Stimulated activated CD4-positive, alpha-beta T cell treated with anti-CD3 and anti-CD28 coated beads, Interleukin-12 subunit alpha, Interleukin-12 subunit beta, amount 100 ng/mL, for 4 hours (primary cell): ENCODE results near the gene LRGUK.
"Not testable (repeated sequence)": the region's sequence is repeated elsewhere in the genome, so short reads cannot be mapped to it uniquely, and the experiment has no call there.

Source experiments
- DNase-seq: peaks from one replicate; pipeline ENCODE4 v3.0.0-alpha.2; 2020

Gene LRGUK

GRCh38 chr7:134255814-134256213, 128.7 kb downstream of the LRGUK start:
- DNase-seq: no peak

- no peak for DNase-seq
Observed at GRCh38 chr7:134262322-134262721, 135.2 kb downstream of the LRGUK start.

DNA sequence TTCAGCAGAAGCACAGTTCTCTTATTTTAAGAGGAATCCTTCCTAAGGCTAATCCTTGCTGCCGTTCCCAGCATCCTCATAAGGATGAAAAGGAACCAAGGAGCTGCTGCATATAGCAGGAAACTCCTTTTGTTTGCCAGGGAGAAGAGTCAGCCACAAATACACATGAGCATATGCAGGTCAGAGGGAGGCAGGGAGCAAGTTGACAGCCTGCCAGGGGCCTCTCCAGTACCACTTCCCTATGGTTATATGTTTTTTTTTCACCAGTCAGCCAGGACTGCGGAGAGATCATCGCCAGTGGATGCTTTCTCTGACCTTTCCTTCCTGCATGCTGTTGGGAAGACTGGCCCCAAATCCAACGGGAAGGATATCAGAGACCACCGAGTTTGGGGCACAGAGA, 149.8 kb downstream of the LRGUK start:
- no peak for DNase-seq

DNA sequence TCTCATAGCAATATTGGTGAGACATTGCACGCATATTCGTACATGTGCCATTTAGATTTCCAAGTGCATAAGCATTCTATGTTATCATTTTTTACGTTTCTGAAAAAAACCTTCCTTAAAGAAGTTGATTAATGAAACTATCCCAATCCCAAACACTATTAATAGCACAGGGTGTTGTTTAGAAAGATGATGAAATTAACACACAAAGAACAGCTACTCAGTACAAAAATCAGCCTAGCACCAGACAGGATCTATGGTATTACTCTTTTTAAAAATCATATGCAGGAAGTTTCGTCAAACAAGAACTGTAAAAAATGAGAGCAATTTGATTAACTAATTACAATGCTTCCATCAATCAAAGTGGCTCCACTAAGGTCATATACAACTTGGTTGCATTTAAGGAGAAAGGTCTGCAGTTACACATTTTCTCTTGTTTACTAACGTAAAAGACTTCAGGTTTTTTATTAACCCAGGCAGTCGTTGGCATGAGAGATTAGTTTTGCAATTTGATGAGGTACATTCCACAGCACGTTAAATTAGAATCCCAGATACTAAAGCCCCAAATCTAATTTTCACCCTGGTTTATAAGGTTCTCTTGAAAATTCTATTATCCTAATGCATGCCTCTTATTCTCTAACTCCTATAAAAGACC, 151.5 kb downstream of the LRGUK start:
- no peak for DNase-seq

GRCh38 chr7:134279336-134279735, 152.2 kb downstream of the LRGUK start:
- DNase-seq: no peak

- no peak for DNase-seq
Observed at GRCh38 chr7:134279898-134280297, 152.8 kb downstream of the LRGUK start.

GRCh38 chr7:134280508-134280907, 153.4 kb downstream of the LRGUK start:
- DNase-seq: no peak

- DNase-seq: no peak
Observed at GRCh38 chr7:134284011-134284410, 156.9 kb downstream of the LRGUK start.

DNA sequence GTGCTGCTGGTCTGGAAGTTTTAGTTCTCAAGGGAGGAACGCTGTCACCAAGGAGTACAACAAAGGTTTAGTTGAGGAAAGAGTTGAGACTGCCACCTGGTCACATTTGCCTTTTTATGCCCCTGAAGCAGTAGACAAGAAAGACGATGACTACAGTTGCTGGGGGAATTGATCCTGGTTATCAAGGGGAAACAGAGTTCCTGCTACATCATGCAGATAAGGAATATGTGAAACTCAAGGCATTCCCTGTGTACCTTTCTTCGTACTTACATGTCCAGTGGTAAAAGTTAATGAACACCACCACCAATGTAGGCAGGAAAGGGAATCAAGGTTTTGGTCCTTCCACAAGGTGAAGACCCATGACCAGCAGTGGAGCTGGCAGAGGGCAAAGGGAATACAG, 157.8 kb downstream of the LRGUK start:
- no peak for DNase-seq

DNA sequence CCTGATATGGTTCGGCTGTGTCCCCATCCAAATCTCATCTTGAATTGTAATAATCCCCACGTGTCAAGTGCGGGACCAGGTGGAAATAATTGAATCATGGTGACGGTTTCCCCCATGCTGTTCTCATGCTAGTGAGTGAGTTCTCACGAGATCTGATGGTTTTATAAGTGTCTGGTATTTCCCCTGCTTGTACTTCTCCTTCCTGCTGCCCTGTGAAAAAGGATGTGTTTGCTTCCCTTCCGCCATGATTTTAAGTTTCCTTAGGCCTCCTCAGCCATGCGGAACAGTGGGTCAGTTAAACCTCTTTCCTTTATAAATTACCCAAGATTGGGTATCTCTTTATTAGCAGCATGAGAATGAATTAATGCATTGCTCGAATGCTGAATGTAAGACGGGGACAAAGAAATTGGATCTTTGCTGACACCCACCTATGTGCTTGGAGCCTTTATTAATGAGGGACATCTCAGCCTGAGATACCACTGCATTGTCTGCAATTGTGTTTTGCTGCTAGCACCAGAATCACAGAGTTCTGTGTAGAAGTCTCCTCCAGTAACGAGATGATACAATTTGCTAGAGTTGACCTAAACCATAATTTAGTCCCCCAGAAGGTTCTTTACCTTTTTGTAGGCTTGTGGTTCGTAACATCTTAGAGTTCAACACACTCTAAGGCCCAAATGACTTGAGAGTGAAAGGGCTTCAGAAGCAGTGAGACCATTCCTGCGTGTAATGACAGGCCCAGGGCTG, 160.9 kb downstream of the LRGUK start:
- DNase-seq: no peak

GRCh38 chr7:134289423-134289822, 162.3 kb downstream of the LRGUK start:
- no peak for DNase-seq

- DNase-seq: no peak
Observed at GRCh38 chr7:134289841-134290240, 162.7 kb downstream of the LRGUK start.

DNA sequence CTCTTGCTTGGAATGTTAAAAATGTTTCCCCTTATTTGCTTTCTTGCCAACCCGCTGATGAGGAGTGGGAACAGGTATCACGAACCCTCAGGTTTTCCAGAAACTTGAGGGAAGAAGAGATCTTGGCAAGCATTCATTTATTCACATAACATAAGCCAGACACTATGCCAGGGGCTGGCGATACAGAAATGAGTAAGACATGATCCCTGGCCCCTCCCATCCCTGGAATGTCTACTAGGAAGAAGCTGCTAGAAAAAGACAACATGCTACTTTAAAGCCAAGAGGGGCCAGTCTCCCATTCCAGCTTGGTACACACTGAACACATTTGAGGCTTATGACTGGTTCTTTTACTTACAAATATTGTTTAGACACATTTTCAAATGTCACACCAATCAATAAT, 163.1 kb downstream of the LRGUK start:
- DNase-seq: no peak

DNA sequence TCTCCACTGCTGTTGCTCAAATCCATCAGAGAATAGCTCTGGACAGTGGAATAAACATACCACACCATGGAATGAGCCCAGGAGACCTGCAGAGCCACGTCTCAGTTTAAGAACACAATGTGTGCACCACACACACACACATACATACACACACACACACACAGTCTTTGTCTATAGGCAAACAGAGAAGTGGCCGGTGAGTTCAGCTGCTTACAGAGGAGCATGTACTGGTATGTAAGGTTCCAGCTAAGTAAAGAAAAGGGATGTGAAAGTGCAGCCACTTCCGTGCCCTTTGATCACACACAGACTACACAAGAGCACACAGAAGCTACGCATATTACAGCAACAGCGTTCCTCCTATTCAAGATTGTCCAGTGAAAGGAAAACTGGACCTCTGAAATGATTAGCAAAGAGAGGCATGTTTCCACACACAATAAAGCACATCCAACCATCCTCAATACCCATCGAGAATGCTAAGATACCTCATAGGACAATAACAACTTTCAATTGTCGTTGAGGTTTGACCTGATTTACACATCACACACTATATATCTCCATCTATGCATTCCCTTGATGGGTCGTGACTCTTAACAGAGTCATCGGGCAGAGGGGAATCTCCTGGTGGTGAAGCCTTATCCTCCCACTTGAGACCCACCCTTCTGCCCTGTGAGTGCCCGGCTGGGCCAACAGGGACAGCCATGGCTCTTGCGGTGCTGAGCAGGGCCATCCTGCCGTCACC, 166.0 kb downstream of the LRGUK start:
- DNase-seq: no peak

GRCh38 chr7:134295982-134296381, 168.8 kb downstream of the LRGUK start:
- DNase-seq: not testable (repeated sequence)

GRCh38 chr7:134297489-134297888, 170.3 kb downstream of the LRGUK start:
- DNase-seq: no peak

DNA sequence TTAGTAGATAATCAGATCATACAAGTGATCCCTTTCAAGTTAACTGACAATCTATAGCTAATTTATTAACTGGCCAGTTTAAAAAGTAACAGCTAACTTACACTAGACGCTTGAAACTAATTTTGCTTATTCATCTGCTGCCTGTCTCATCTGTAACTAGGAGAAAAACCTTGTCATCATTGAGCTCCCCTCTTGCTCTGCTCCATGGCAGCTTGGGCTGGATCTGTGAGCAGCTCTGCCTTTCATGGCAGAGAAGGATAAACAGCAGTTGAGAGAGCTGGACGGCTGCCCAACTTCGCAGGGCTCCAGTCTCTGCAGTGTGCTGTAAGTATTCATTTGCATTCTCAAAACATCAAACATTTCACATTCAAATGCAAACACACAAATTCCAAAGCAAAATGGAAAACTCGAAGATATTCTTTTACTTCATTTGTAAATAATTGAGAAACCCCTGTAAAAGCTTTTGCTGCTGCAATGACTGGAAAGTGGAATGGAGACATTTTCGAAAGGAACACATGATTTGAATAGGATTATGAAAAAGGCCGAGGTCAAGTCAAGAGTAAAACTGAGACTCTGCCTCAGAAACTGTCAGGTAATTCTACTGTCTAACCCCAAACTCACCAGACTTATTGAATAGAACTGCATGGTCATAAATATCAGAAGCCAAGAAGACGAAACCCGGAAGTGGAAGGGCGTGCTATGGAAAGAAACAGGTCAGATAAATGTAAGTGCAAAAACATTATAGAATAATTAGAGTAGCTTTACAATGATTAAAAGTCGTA, 172.0 kb downstream of the LRGUK start:
- no peak for DNase-seq

DNA sequence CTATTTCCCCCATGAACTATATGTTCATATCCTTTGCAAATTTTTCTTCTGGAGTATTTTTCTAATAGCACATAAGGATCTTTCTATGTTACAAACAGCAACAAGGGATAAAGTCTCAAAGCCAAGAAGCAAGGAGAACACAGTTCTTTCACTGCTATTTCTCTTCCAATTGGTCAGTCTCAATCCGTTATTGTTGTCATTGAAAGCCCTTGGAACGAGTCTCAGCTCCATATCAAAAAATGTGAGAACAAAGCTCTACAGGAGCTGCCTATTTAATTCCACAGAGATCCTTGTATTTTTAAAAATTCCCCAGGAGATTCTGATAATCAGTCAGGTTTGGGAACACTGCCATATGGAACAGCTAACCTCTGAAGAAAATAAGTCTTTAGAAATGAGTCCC, 173.8 kb downstream of the LRGUK start:
- no peak for DNase-seq

- no peak for DNase-seq
Observed at GRCh38 chr7:134301592-134301991, 174.5 kb downstream of the LRGUK start.

GRCh38 chr7:134302120-134302519, 175.0 kb downstream of the LRGUK start:
- DNase-seq: no peak

DNA sequence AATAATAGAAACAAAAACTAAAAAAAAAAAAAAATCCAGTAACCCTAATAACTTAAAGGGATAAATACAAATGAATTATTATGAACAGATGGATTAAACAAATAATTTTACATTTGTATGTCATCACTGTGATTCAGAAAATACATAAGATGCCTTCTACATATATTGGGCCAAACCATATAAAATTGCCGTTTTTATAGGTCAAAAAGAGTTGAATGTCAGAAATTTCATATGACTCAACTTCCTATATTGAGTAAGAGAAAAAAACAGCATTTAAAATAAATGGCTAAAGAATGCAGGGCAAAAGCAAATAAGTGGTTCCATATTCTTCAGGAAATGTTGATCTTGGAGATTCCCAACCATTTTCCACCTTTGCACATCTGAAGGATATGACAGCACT, 180.2 kb downstream of the LRGUK start:
- no peak for DNase-seq

GRCh38 chr7:134308548-134308947, 181.4 kb downstream of the LRGUK start:
- no peak for DNase-seq

- no peak for DNase-seq
Observed at GRCh38 chr7:134311807-134312206, 184.7 kb downstream of the LRGUK start.
